Stimulated activated CD8-positive, alpha-beta memory T cell treated with anti-CD3 and anti-CD28 coated beads, Interleukin-15, amount 100 ng/mL, for 1 hour (primary cell): ENCODE measurements around the gene TP63.
"Not testable (repeated sequence)": the region's sequence is repeated elsewhere in the genome, so short reads cannot be mapped to it uniquely, and the experiment has no call there.

Source experiments
- DNase-seq: peaks from one replicate; pipeline ENCODE4 v3.0.0-alpha.2; 2020; ENCODE audit warnings: low read depth

TP63 gene

DNA sequence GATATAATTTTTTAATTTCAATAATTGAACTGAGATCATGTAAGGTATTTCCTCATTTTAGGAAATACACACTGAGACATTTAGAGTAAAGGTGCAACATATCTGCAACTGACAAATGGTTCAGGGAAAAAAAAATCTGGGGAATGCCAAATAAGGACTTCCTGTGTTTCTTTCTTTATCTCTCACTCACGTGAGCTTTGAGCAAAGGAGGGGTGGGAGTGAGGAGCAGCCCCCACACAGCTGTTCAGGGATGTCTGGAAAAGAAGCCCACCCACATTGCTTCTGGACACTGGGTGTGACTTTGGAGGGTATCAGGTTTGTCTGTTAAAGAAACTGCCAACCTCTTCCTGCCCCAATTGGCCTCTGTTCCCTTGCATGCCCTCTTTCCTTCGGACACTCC lies 5.6 kb upstream of the TP63 start:
- DNase-seq, result no peak

- no peak for DNase-seq
Measured at GRCh38 chr3:189626286-189626685, 4.9 kb upstream of the TP63 start.

DNA sequence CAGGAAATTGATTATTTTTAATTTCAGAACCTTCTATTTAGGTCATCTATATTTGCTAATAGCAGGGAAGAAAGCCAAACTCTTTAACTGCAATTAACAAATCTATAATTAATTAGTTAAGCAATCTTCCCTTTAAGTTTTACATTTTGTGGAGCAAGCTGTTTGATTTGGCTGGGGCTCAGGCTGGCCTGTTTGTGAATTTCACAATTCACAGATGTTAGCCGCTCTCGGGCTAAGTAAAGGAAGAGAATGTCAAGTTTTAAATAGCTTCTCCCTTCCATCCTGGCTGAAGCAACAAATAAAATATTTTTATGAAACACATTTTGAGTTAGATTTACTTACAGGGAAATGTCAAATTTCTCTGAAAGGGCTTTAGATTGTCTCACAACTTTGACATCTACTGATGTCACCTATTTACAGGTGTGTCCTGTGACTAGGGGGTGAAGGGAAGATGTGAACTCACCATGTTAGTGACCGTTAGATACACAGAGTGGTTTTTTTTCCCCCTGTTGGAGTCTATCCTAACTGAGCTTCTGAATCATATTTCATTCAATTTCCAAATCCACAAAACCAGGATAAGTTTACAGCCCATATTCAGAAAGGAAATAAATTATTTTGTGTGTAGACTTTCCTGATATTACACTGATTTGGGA lies 1.3 kb upstream of the TP63 start:
- no peak for DNase-seq

DNA sequence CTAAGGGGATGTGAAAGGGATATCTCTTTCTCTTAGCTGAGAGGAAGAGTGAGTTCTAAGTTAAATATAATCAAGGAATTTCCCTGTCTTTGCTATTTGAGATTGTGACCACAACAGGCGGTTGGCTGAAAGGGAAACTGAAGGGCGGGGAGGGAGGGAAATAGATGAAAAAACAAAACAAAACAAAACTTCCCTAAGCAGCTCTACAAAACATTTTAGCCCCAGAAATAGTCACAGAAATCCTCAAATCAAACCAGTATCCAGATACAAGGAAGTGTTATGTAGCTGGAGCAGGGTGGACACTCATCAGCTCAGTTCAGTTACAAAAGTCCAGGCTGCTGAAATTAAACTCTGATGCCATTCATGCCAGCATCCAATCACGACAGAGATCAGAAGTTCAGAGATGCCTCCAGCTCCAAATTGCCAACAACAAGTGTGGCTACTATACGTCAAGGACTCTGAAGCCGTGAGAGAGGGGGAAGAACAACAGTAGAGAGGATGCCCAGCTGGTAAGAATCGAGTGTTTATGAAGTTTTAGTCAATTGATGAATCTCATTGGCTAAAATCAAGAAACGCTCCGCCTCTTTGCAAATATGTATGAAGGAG lies 319 bp upstream of the TP63 start:
- DNase-seq, result no peak

- no peak for DNase-seq
Measured at GRCh38 chr3:189631409-189631808, 220 bp downstream of the TP63 start.

GRCh38 chr3:189632242-189632641 lies 1.1 kb downstream of the TP63 start:
- DNase-seq, result no peak

DNA sequence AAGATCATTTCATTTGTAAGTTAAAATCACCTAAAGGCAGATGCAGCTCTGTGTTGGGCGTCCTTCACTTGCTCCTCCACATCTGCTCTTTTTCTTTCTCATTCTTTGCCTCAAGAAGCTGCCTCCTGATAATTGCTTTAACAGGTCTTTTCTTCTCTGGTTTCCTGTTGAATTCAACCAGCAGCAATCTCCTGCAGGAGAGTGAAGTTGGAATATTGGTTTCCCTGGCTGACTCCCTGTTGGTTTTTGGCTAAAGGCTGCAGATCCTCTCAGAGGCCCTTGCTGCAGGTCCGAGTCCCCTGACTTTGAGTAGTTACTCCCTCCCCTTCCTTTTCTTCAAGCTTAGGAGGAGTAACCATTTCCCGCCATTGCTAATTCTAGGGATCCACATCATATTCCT lies 4.2 kb downstream of the TP63 start:
- no peak for DNase-seq

DNA sequence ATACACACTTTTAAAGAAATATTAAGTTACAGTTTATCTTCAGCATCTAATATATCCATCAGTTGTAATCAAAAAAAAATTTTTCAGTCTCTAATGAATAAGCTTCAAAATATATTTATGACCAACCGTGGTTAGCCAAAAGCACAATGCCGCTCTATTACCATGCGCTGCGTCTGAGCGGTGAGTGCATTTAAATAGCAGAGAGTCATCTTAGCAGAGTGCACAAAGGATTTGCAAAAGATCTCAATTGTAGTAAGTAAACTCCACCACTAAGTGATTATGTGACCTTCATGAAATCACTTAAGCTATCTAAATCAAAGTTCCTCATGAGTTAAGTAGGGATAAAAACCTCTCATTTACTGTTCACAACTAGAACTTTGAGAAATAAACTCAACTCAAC lies 4.9 kb downstream of the TP63 start:
- no peak for DNase-seq

GRCh38 chr3:189637750-189638149 lies 6.6 kb downstream of the TP63 start:
- DNase-seq, result no peak

DNA sequence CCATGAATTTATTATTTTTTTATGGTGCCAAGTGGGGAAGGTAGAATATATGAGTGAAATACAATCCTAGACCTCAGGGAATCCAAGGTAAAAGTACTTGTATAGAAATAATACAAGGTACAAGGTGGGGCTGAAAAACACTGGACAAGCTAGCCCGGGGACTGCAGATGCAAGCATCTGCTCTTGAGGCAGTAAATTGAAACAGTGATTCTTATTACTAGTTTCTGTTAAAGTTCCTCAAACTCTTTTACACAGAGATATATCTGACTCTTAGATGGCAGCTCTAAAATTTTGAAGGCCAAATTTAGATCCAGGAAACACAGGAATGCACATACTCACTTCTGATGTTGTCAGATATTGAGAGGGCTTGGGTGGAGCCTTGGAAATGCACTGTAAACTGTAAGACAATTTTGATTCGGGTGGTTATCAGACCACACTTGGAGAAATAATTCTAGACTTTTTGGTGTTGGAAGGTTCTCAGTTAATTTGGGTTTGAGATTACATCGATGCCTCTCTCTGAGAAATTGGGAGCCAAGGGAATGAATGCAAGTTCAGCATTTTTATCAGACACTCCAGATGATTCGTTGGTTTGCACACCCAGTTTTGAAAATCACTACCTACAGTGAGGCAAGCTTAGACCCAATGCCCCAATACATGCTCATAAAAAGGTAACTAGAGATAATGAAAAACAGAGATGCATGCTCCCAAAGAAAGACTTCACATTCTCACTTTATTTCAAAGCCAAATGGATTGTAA lies 7.3 kb downstream of the TP63 start:
- no peak for DNase-seq

- DNase-seq, result no peak
Measured at GRCh38 chr3:189641776-189642175, 10.6 kb downstream of the TP63 start.

DNA sequence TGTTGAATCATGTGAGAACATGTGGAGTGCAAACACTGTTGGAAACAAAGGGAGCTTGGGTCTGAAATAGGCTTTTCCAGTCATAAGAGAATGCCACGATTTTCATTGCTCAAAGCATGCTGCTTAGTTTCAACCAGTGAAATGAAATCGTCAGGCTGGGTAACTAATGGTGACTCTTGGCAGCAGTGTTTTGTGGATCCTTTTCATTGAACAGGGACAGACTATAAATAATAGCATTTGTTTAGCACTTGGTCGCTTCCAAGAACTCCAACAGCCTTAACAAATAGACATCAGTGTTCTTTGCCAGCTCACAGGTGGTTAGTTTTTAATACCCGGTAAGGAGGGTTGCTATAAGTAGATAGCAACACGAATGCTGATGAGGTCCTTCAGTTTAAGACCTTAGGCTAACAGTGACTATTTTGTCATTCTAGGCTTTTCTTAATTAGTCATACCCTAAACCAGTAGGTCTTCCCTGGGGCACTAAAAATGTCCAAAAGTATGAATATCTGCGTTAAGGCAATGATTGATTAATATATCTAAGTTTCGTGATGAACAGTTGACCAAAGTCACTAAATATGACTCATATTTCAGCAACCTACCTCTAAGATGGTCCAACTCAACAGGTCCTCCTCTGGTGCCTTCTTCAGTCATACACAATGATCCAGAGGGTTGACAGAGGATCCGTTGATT lies 15.8 kb downstream of the TP63 start:
- DNase-seq, result no peak

DNA sequence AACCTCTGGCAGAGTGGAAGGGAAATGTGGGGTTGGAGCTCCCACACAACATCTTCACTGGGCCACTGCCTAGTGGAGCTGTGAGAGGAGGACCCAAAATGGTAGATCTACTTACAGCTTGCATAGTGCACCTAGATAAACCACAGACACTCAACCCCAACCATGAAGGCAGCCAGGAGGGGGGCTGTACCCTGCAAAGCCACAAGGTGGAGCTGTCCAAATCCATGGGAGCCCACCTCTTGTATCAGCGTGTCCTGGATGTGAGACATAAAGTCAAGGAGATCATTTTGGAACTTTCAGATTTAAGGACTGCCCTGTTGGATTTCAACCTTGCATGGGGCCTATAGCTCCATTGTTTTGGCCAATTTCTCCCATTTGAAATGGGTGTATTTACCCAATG lies 20.9 kb downstream of the TP63 start:
- DNase-seq, result no peak

GRCh38 chr3:189655617-189656016 lies 24.4 kb downstream of the TP63 start:
- no peak for DNase-seq

- no peak for DNase-seq
Measured at GRCh38 chr3:189659571-189659970, 28.4 kb downstream of the TP63 start.

DNA sequence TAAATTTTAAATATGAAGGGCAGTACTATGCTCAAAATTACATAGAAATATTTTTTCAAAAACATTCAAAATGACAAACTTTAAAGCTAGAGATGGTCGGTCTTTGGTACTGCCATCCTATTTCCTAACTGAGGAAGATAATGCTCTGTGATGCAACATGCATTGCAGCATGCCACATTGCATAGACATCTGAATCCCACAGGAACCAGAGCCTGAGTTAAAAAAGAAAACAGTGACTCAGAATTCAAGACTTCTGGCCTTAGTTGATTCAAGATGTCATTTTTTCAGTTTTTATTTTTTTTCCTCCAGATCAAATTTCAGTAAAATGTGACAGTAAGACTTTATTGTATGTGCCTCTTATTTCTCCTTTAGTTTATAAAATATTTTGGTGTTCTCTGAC lies 33.1 kb downstream of the TP63 start:
- no peak for DNase-seq

GRCh38 chr3:189672346-189672745 lies 41.2 kb downstream of the TP63 start:
- DNase-seq, result not testable (repeated sequence)

GRCh38 chr3:189673535-189673934 lies 42.3 kb downstream of the TP63 start:
- no peak for DNase-seq

DNA sequence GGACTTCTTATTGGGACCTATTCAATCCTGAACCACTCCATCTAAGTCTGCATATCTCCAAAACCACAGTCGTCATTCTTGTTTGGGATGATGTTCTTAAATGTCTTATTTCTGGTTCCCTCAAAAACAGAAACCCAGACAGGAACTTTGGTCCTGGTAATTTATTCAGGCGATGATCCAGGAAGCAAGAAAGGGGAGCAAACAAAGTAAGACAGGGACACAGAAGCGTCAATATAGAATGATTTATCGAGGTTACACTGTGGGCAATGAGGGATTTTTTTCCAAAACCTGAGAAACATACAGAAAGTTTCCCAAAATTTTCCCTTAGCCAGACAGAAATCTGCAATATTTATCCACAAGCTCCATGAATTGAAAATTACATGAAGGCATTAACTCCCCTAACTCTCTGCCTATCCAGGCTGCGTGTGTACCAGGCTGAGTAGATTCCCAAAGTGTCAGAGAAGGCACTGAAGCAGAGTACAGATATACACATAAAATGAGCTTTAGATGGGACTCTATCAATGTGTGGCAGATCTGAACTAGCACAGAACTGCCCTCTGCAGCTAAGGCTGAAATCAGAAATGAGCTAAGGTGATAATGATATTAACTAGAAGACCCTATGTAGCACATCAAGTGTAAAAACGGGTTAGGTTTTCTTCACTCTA lies 43.2 kb downstream of the TP63 start:
- no peak for DNase-seq

DNA sequence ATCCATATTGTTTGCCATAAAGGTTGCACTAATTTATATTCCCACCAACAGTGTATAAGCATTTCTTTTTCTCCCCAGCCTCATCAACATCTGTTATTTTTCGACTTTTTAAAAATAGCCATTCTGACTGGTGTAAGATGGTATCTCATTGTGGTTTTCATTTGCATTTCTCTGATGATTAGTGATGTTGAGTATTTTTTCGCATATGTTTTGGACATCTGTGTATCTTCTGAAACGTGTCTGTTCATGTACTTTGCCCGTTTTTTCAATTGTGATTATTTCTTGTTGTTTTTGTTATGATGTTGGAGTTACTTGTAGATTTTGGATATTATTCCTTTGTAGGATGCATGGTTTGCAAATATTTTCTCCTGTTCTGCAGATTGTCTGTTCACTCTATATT lies 46.5 kb downstream of the TP63 start:
- no peak for DNase-seq

DNA sequence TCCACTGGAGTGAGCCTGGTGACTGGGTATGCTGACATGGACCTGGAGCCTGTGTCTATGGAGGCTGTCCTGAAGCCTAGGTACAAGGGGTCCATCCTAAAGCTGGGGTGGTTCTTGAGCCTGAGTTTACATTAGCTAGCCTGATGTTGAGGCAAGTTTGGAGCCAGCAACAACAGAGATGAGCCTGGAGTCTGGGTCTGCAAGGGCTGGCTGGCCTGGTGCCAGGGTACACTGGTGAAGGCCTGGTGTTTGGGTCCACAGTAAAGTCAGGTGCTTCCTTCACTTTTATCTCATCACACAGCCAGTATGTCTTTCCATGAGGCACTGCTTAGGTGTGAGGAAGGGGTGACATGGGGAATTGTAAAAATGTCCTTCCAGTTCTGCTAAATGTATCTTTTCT lies 49.5 kb downstream of the TP63 start:
- DNase-seq, result no peak

- DNase-seq, result no peak
Measured at GRCh38 chr3:189683546-189684255, 52.5 kb downstream of the TP63 start.
